ENCODE measurements around the gene SECTM1.
"Not testable (repeated sequence)": the region's sequence is repeated elsewhere in the genome, so short reads cannot be mapped to it uniquely, and the experiment has no call there.

The SECTM1 gene

GRCh38 chr17:82367724-82368524, 34.4 kb upstream of the SECTM1 start:
- no peak for DNase-seq (ENCODE audit: low read depth, low spot score)

GRCh38 chr17:82366749-82367148, 33.2 kb upstream of the SECTM1 start:
- Histone ChIP-seq H3K27ac (ENCODE audit: low read length) (no peak overlapping the region), H3K9me3 (ENCODE audit: control insufficient read depth, insufficient read depth, low read length) (no peaks in the 10 kb centered on the region), H3K4me3 (ENCODE audit: low read length) (no peak overlapping the region), H3K27me3 (ENCODE audit: control insufficient read depth, insufficient read depth, low read length) (peaks cover 11% of the 10 kb centered on the region), H3K36me3 (ENCODE audit: control insufficient read depth, insufficient read depth, low read length) (no peaks in the 10 kb centered on the region), H3K4me1 (ENCODE audit: control insufficient read depth, insufficient read depth, low read length) (0 out of 2 replicates have a peak, but pooled peaks cover 1% of the 10 kb centered on the region)
- WGBS (ENCODE audit: insufficient coverage, insufficient read length) = no CpG with 5 or more reads among the region's 7 CpGs
- no peak for DNase-seq (ENCODE audit: low read depth, low spot score)

More at GRCh38 chr17:82367724-82368524, 34.4 kb upstream of the SECTM1 start:
- Histone ChIP-seq H3K4me1 (ENCODE audit: control insufficient read depth, insufficient read depth, low read length) (0 out of 2 replicates have a peak, but pooled peaks cover 1% of the 10 kb centered on the region), H3K9me3 (ENCODE audit: control insufficient read depth, insufficient read depth, low read length) (no peaks in the 10 kb centered on the region), H3K4me3 (ENCODE audit: low read length) (no peak overlapping the region), H3K36me3 (ENCODE audit: control insufficient read depth, insufficient read depth, low read length) (no peaks in the 10 kb centered on the region), H3K27me3 (ENCODE audit: control insufficient read depth, insufficient read depth, low read length) (peaks cover 17% of the 10 kb centered on the region), H3K27ac (ENCODE audit: low read length) (no peak overlapping the region)
- no CpG with 5 or more reads among the region's 14 CpGs for WGBS (ENCODE audit: insufficient coverage, insufficient read length)

- no peaks in the 10 kb centered on the region for H3K4me1 ChIP-seq (ENCODE audit: control insufficient read depth, insufficient read depth, low read length)
- H3K9me3 ChIP-seq (ENCODE audit: control insufficient read depth, insufficient read depth, low read length) = no peaks in the 10 kb centered on the region
- H3K36me3 ChIP-seq (ENCODE audit: control insufficient read depth, insufficient read depth, low read length) = no peaks in the 10 kb centered on the region
- no peak for DNase-seq (ENCODE audit: low read depth, low spot score)
- H3K27ac ChIP-seq (ENCODE audit: low read length) = no peak overlapping the region
- H3K4me3 ChIP-seq (ENCODE audit: low read length) = no peak overlapping the region
- WGBS (ENCODE audit: insufficient coverage, insufficient read length) = no CpG with 5 or more reads among the region's 6 CpGs
- peaks cover 5% of the 10 kb centered on the region for H3K27me3 ChIP-seq (ENCODE audit: control insufficient read depth, insufficient read depth, low read length)
Measured at GRCh38 chr17:82365606-82366295, 32.2 kb upstream of the SECTM1 start.

GRCh38 chr17:82361885-82362633, 28.5 kb upstream of the SECTM1 start:
- WGBS (ENCODE audit: insufficient coverage, insufficient read length) = no CpG with 5 or more reads among the region's 6 CpGs
- Histone ChIP-seq H3K4me3 (ENCODE audit: low read length) (no peak overlapping the region), H3K27ac (ENCODE audit: low read length) (no peak overlapping the region)

GRCh38 chr17:82359451-82360074, 26.0 kb upstream of the SECTM1 start:
- WGBS (ENCODE audit: insufficient coverage, insufficient read length) = no CpG with 5 or more reads among the region's 1 CpG
- H3K27ac ChIP-seq (ENCODE audit: low read length); H3K36me3 ChIP-seq (ENCODE audit: control insufficient read depth, insufficient read depth, low read length); H3K9me3 ChIP-seq (ENCODE audit: control insufficient read depth, insufficient read depth, low read length); H3K27me3 ChIP-seq (ENCODE audit: control insufficient read depth, insufficient read depth, low read length); H3K4me1 ChIP-seq (ENCODE audit: control insufficient read depth, insufficient read depth, low read length); H3K4me3 ChIP-seq (ENCODE audit: low read length); DNase-seq (ENCODE audit: low read depth, low spot score): not testable (repeated sequence)

More at GRCh38 chr17:82361885-82362633, 28.5 kb upstream of the SECTM1 start:
- Histone ChIP-seq H3K36me3 (ENCODE audit: control insufficient read depth, insufficient read depth, low read length) (no peaks in the 10 kb centered on the region; the same call in 1 of the 2 replicates), H3K4me1 (ENCODE audit: control insufficient read depth, insufficient read depth, low read length) (0 out of 2 replicates have a peak, but pooled peaks cover 2% of the 10 kb centered on the region), H3K9me3 (ENCODE audit: control insufficient read depth, insufficient read depth, low read length) (no peaks in the 10 kb centered on the region), H3K27me3 (ENCODE audit: control insufficient read depth, insufficient read depth, low read length) (no peaks in the 10 kb centered on the region)
- no peak for DNase-seq (ENCODE audit: low read depth, low spot score)

GRCh38 chr17:82358465-82359350, 25.1 kb upstream of the SECTM1 start, which contains the start of gene TEX19:
Gene TEX19, plus strand, starts transcription at chr17:82359247. Its CDS starts 2,904 bp downstream, at chr17:82362151.
- DNase-seq (ENCODE audit: low read depth, low spot score) = no peak
- no peaks in the 10 kb centered on the region; the same call in 1 of the 2 replicates for H3K36me3 ChIP-seq (ENCODE audit: control insufficient read depth, insufficient read depth, low read length)
- no CpG with 5 or more reads among the region's 21 CpGs for WGBS (ENCODE audit: insufficient coverage, insufficient read length)
- no peak within 1 kb of the TSS for H3K27ac ChIP-seq (ENCODE audit: low read length)
- no peaks in the 10 kb centered on the region for H3K27me3 ChIP-seq (ENCODE audit: control insufficient read depth, insufficient read depth, low read length)
- no peak within 1 kb of the TSS for H3K4me3 ChIP-seq (ENCODE audit: low read length)
- H3K4me1 ChIP-seq (ENCODE audit: control insufficient read depth, insufficient read depth, low read length) = peaks cover 7% of the 10 kb centered on the region
- no peaks in the 10 kb centered on the region for H3K9me3 ChIP-seq (ENCODE audit: control insufficient read depth, insufficient read depth, low read length)

- Histone ChIP-seq H3K36me3 (ENCODE audit: control insufficient read depth, insufficient read depth, low read length) (no peaks in the 10 kb centered on the region; the same call in 1 of the 2 replicates), H3K4me1 (ENCODE audit: control insufficient read depth, insufficient read depth, low read length) (peaks cover 7% of the 10 kb centered on the region), H3K4me3 (ENCODE audit: low read length) (no peak overlapping the region), H3K27ac (ENCODE audit: low read length) (no peak overlapping the region), H3K9me3 (ENCODE audit: control insufficient read depth, insufficient read depth, low read length) (no peaks in the 10 kb centered on the region), H3K27me3 (ENCODE audit: control insufficient read depth, insufficient read depth, low read length) (no peaks in the 10 kb centered on the region)
- WGBS (ENCODE audit: insufficient coverage, insufficient read length) = no CpG with 5 or more reads among the region's 2 CpGs
- DNase-seq (ENCODE audit: low read depth, low spot score) = no peak
Measured at GRCh38 chr17:82357394-82357793, 23.8 kb upstream of the SECTM1 start.

- Histone ChIP-seq H3K27ac (ENCODE audit: low read length) (no peak overlapping the region), H3K36me3 (ENCODE audit: control insufficient read depth, insufficient read depth, low read length) (no peaks in the 10 kb centered on the region; the same call in 1 of the 2 replicates), H3K27me3 (ENCODE audit: control insufficient read depth, insufficient read depth, low read length) (no peaks in the 10 kb centered on the region), H3K9me3 (ENCODE audit: control insufficient read depth, insufficient read depth, low read length) (no peaks in the 10 kb centered on the region), H3K4me1 (ENCODE audit: control insufficient read depth, insufficient read depth, low read length) (peaks cover 7% of the 10 kb centered on the region), H3K4me3 (ENCODE audit: low read length) (no peak overlapping the region)
- no CpG with 5 or more reads among the region's 20 CpGs for whole genome bisulfite sequencing (ENCODE audit: insufficient coverage, insufficient read length)
- DNase-seq (ENCODE audit: low read depth, low spot score) = no peak
Measured at GRCh38 chr17:82356845-82357355, 23.3 kb upstream of the SECTM1 start.

GRCh38 chr17:82355770-82356427, 22.3 kb upstream of the SECTM1 start:
- no peaks in the 10 kb centered on the region for H3K9me3 ChIP-seq (ENCODE audit: control insufficient read depth, insufficient read depth, low read length)
- no peaks in the 10 kb centered on the region; the same call in 1 of the 2 replicates for H3K36me3 ChIP-seq (ENCODE audit: control insufficient read depth, insufficient read depth, low read length)
- peaks cover 7% of the 10 kb centered on the region for H3K4me1 ChIP-seq (ENCODE audit: control insufficient read depth, insufficient read depth, low read length)
- DNase-seq (ENCODE audit: low read depth, low spot score) = no peak
- no peak overlapping the region for H3K27ac ChIP-seq (ENCODE audit: low read length)
- no CpG with 5 or more reads among the region's 11 CpGs for WGBS (ENCODE audit: insufficient coverage, insufficient read length)
- H3K27me3 ChIP-seq (ENCODE audit: control insufficient read depth, insufficient read depth, low read length) = no peaks in the 10 kb centered on the region
- no peak overlapping the region for H3K4me3 ChIP-seq (ENCODE audit: low read length)
